ENCODE data around the gene TAOK1.

GRCh38 chr17:29458066-29458465 lies 67.9 kb downstream of the TAOK1 start:
- no peak for TF ChIP-seq CTCF (IDR thresholded peaks at IDR 0.05 in 2 of 3, conservative IDR thresholded peaks at IDR 0.05 in 1 of 3; ENCODE audit: borderline replicate concordance in 1 of 3, insufficient read depth in 1 of 3, low read depth in 2 of 3, low read length in 2 of 3)
- no peak for TF ChIP-seq SIN3A (IDR thresholded peaks at IDR 0.05; ENCODE audit: low read depth)
- no peak for TF ChIP-seq EZH2 (IDR thresholded peaks at IDR 0.05)

Measured in HCT116 (cell line).